Suprapubic skin (tissue), 4 donors: ENCODE measurements around the gene ARID1B. TPM values are rescaled to one million over a fixed set of nuclear protein-coding genes. Genes with fewer than 3 reads are reported as not detected.
A peak's percentile ranks its signal among the peaks of the same experiment; 100 is the strongest.

Experiments
- DNase-seq, 2 donors: peaks; one replicate each; pipeline ENCODE4 v3.0.0-alpha.2; 2019; ENCODE audit warnings: low spot score in 2 of 2
- H3K27ac ChIP-seq: fragments of 200-600 bp; sonication (generic); one replicate; pipeline ENCODE4 v1.5.1; 2019
- H3K27me3 ChIP-seq: fragments of 200-600 bp; sonication (generic); one replicate; pipeline ENCODE4 v1.5.1; 2019
- H3K36me3 ChIP-seq: fragments of 200-600 bp; sonication (generic); one replicate; pipeline ENCODE4 v1.5.1; 2019
- H3K4me1 ChIP-seq: fragments of 200-600 bp; sonication (generic); one replicate; pipeline ENCODE4 v1.5.1; 2019
- H3K4me3 ChIP-seq: fragments of 200-600 bp; sonication (generic); one replicate; pipeline ENCODE4 v1.5.1; 2019; ENCODE audit warnings: mild to moderate bottlenecking
- H3K9me3 ChIP-seq: fragments of 200-600 bp; sonication (generic); one replicate; pipeline ENCODE4 v1.5.1; 2019
- EP300 ChIP-seq: sonication (generic); formaldehyde crosslinking; IDR thresholded peaks from one replicate; pipeline ENCODE4 v1.6.1; 2017; ENCODE audit warnings: antibody characterized with exemption
- POLR2A ChIP-seq, 2 donors: fragments of 450-650 bp; IDR thresholded peaks; one replicate each; pipeline ENCODE4 v1.6.1; 2017; ENCODE audit warnings: antibody characterized with exemption in 2 of 2, mild to moderate bottlenecking in 2 of 2, moderate library complexity in 2 of 2
- POLR2AphosphoS5 ChIP-seq, 3 donors: sonication (generic); formaldehyde crosslinking; IDR thresholded peaks; one replicate each; pipeline ENCODE4 v1.6.1; 2017; ENCODE audit warnings: antibody characterized with exemption in 3 of 3
- WGBS: methylation state at CpG from one replicate; pipeline ENCODE4 v1.1.5; 2018; 5-methylcytosine and 5-hydroxymethylcytosine counted together
- total RNA-seq, 4 donors: library from RNA; depleted of rRNA; stranded (reverse); fragments of >200 nt; gene quantifications; one replicate each; pipeline ENCODE4 v1.1.0, GENCODE V29; 2016
- TF ChIP-seq, protein P1 (sequence below), 2 donors: fragments of 200-600 bp in 1 of 2; fragments of 450-650 bp in 1 of 2; sonication (generic) in 1 of 2; IDR thresholded peaks; one replicate each; pipeline ENCODE4 v1.5.1; 2016 to 2019; ENCODE audit warnings: antibody characterized with exemption in 2 of 2, mild to moderate bottlenecking in 1 of 2, moderate library complexity in 1 of 2

ARID1B gene
- total RNA-seq, 4 donors from 2014 or later: 102 to 233 (median 129) TPM

GRCh38 chr6:157029980-157030690 is 253.0 kb downstream of the ARID1B start:
- Histone ChIP-seq H3K27ac (no peak overlapping the region), H3K9me3 (peaks cover 14% of the 10 kb centered on the region), H3K27me3 (no peaks in the 10 kb centered on the region), H3K36me3 (no peaks in the 10 kb centered on the region), H3K4me3 (no peak overlapping the region), H3K4me1 (peaks cover 26% of the 10 kb centered on the region)
- no peak for DNase-seq
- 77% methylated on average over 4 of the region's 4 CpGs for WGBS
- no peak for TF ChIP-seq POLR2A (IDR thresholded peaks at IDR 0.05)
- TF ChIP-seq POLR2AphosphoS5 (IDR thresholded peaks at IDR 0.05): no peak
- TF ChIP-seq, protein P1, sequence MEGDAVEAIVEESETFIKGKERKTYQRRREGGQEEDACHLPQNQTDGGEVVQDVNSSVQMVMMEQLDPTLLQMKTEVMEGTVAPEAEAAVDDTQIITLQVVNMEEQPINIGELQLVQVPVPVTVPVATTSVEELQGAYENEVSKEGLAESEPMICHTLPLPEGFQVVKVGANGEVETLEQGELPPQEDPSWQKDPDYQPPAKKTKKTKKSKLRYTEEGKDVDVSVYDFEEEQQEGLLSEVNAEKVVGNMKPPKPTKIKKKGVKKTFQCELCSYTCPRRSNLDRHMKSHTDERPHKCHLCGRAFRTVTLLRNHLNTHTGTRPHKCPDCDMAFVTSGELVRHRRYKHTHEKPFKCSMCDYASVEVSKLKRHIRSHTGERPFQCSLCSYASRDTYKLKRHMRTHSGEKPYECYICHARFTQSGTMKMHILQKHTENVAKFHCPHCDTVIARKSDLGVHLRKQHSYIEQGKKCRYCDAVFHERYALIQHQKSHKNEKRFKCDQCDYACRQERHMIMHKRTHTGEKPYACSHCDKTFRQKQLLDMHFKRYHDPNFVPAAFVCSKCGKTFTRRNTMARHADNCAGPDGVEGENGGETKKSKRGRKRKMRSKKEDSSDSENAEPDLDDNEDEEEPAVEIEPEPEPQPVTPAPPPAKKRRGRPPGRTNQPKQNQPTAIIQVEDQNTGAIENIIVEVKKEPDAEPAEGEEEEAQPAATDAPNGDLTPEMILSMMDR (IDR thresholded peaks at IDR 0.05): no peak
- no peak for TF ChIP-seq EP300

- WGBS: 94% methylated on average over 10 of the region's 10 CpGs
- Histone ChIP-seq H3K4me1 (peaks cover 32% of the 10 kb centered on the region), H3K9me3 (peaks cover 12% of the 10 kb centered on the region), H3K36me3 (no peaks in the 10 kb centered on the region), H3K27ac (no peak overlapping the region), H3K27me3 (no peaks in the 10 kb centered on the region), H3K4me3 (no peak overlapping the region)
- no peak for TF ChIP-seq EP300
- TF ChIP-seq, protein P1 (IDR thresholded peaks at IDR 0.05): no peak
- no peak for TF ChIP-seq POLR2AphosphoS5 (IDR thresholded peaks at IDR 0.05)
- no peak for TF ChIP-seq POLR2A (IDR thresholded peaks at IDR 0.05)
- no peak for DNase-seq
Measured at GRCh38 chr6:157030755-157031154, 253.6 kb downstream of the ARID1B start.

- peak overlapping the region; percentile 68 for H3K27ac ChIP-seq
- WGBS: 48% methylated on average over 4 of the region's 4 CpGs
- no peak for DNase-seq
- no peaks in the 10 kb centered on the region for H3K36me3 ChIP-seq
- TF ChIP-seq EP300 (no peak), POLR2AphosphoS5 (IDR thresholded peaks at IDR 0.05) (no peak)
- TF ChIP-seq, protein P1 (IDR thresholded peaks at IDR 0.05): no peak
- peaks cover 54% of the 10 kb centered on the region for H3K4me1 ChIP-seq
- peaks cover 5% of the 10 kb centered on the region for H3K9me3 ChIP-seq
- H3K27me3 ChIP-seq: no peaks in the 10 kb centered on the region
- peak overlapping the region; percentile 45 for H3K4me3 ChIP-seq
Measured at GRCh38 chr6:157032923-157033322, 255.7 kb downstream of the ARID1B start.

- peak overlapping the region; percentile 68 for H3K27ac ChIP-seq
- WGBS: 1% methylated on average over 5 of the region's 5 CpGs
- H3K4me1 ChIP-seq: peaks cover 60% of the 10 kb centered on the region
- H3K9me3 ChIP-seq: peaks cover 5% of the 10 kb centered on the region
- H3K27me3 ChIP-seq: no peaks in the 10 kb centered on the region
- peak overlapping the region; percentile 45 for H3K4me3 ChIP-seq
- no peaks in the 10 kb centered on the region for H3K36me3 ChIP-seq
- TF ChIP-seq, protein P1 (IDR thresholded peaks at IDR 0.05): no peak
- TF ChIP-seq POLR2AphosphoS5 (IDR thresholded peaks at IDR 0.05) (no peak), POLR2A (IDR thresholded peaks at IDR 0.05) (no peak), EP300 (no peak)
- DNase-seq: no peak
Measured at GRCh38 chr6:157033428-157034140, 256.4 kb downstream of the ARID1B start.
